HFFc6 (cell line): ENCODE measurements around the gene MPZL3. TPM values are rescaled to one million over a fixed set of nuclear protein-coding genes. Genes with fewer than 3 reads are reported as not detected.
A peak's percentile ranks its signal among the peaks of the same experiment; 100 is the strongest.

Source experiments
- DNase-seq: peaks from one replicate; pipeline ENCODE4 v3.0.0-alpha.2; 2018
- H3K27ac Mint-ChIP-seq: 2 replicates; pipeline ENCODE4 v1.8.0; 2020; ENCODE audit warnings: mild to moderate bottlenecking, mixed read lengths
- H3K27me3 Mint-ChIP-seq: 2 replicates; pipeline ENCODE4 v1.8.0; 2021; ENCODE audit warnings: mild to moderate bottlenecking, moderate library complexity, mixed read lengths; ENCODE audit not compliant: insufficient read depth
- H3K36me3 Mint-ChIP-seq: 2 replicates; pipeline ENCODE4 v1.8.0; 2021; ENCODE audit warnings: low read depth, mixed read lengths
- H3K4me1 Mint-ChIP-seq: 2 replicates; pipeline ENCODE4 v1.8.0; 2020; ENCODE audit warnings: low read depth, mixed read lengths
- H3K4me3 Mint-ChIP-seq: 2 replicates; pipeline ENCODE4 v1.8.0; 2020; ENCODE audit warnings: mild to moderate bottlenecking, moderate library complexity, mixed read lengths
- H3K9me3 Mint-ChIP-seq: 2 replicates; pipeline ENCODE4 v1.8.0; 2020; ENCODE audit warnings: mild to moderate bottlenecking, mixed read lengths
- total RNA-seq, 6 experiments: library from RNA; stranded (reverse); fragmentation: NEBNext Ultra II Directional; extraction: Animal tissue kit (Norgen Biotek cat#: 25700); gene quantifications; 2 replicates in 1 of 6; 3 replicates in 5 of 6; pipeline ENCODE4 v1.2.3, GENCODE V29; 2021
- TF ChIP-seq, protein P1 (sequence below): fragments of 200-600 bp; sonication (generic); IDR thresholded peaks from 2 replicates; pipeline ENCODE4 v1.5.0; 2021; ENCODE audit warnings: antibody characterized with exemption, mild to moderate bottlenecking

The MPZL3 gene
- total RNA-seq, 6 experiments from 2014 or later: 0.21 to 0.33 TPM; not detected in 4

DNA sequence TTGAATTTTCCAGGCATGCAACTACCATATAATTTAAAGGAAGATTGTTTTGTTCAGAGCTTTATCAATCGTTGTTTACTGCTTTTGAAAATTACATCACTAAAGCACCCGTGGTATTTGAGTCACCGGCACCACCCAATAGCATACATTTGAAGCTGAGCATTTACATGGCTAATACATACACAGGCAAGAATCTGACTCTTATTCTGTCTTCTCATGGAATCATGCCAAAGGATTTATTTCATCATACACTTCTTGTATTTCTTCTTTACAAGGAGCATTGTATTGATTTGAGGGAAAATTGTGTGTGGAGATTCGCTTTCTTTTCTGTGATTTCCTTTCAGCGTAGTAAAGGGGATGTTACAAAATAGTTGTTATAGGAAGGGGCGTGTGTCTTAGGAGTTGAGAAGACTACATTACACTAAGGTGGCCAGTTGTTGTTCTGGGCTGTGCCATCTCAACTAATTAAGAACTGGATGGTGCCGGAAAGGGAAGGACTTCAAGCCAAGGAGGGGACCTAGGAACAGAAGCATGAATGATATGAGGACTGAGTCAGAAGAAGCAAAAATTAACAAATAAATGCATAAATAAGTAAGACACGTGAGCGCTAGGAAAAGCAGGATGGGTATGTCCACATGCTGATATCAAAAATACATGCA, 39.4 kb upstream of the MPZL3 start:
- H3K9me3 Mint-ChIP-seq: peaks cover 3% of the 10 kb centered on the region; the same call in 1 of the 2 replicates

GRCh38 chr11:118290923-118291322, 38.8 kb upstream of the MPZL3 start:
- Mint-ChIP-seq H3K4me1 (no peaks in the 10 kb centered on the region), H3K27ac (no peak overlapping the region), H3K36me3 (no peaks in the 10 kb centered on the region), H3K9me3 (peaks cover 3% of the 10 kb centered on the region; the same call in 1 of the 2 replicates), H3K27me3 (peaks cover 31% of the 10 kb centered on the region), H3K4me3 (no peak overlapping the region)
- DNase-seq: peak; percentile 12
- TF ChIP-seq, protein P1, sequence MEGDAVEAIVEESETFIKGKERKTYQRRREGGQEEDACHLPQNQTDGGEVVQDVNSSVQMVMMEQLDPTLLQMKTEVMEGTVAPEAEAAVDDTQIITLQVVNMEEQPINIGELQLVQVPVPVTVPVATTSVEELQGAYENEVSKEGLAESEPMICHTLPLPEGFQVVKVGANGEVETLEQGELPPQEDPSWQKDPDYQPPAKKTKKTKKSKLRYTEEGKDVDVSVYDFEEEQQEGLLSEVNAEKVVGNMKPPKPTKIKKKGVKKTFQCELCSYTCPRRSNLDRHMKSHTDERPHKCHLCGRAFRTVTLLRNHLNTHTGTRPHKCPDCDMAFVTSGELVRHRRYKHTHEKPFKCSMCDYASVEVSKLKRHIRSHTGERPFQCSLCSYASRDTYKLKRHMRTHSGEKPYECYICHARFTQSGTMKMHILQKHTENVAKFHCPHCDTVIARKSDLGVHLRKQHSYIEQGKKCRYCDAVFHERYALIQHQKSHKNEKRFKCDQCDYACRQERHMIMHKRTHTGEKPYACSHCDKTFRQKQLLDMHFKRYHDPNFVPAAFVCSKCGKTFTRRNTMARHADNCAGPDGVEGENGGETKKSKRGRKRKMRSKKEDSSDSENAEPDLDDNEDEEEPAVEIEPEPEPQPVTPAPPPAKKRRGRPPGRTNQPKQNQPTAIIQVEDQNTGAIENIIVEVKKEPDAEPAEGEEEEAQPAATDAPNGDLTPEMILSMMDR: peak; percentile 51; the same call in 1 of the 2 replicates

More for the DNA sequence above, 39.4 kb upstream of the MPZL3 start:
- Mint-ChIP-seq H3K27ac (no peak overlapping the region), H3K4me1 (no peaks in the 10 kb centered on the region), H3K36me3 (no peaks in the 10 kb centered on the region), H3K4me3 (no peak overlapping the region), H3K27me3 (peaks cover 34% of the 10 kb centered on the region)
- DNase-seq: no peak
- TF ChIP-seq, protein P1: no peak

GRCh38 chr11:118289401-118289800, 37.2 kb upstream of the MPZL3 start:
- H3K4me1 Mint-ChIP-seq: no peaks in the 10 kb centered on the region
- no peaks in the 10 kb centered on the region for H3K36me3 Mint-ChIP-seq
- H3K27ac Mint-ChIP-seq: no peak overlapping the region
- peaks cover 28% of the 10 kb centered on the region for H3K27me3 Mint-ChIP-seq
- peaks cover 3% of the 10 kb centered on the region; the same call in 1 of the 2 replicates for H3K9me3 Mint-ChIP-seq
- H3K4me3 Mint-ChIP-seq: no peak overlapping the region
- TF ChIP-seq, protein P1: no peak
- no peak for DNase-seq

DNA sequence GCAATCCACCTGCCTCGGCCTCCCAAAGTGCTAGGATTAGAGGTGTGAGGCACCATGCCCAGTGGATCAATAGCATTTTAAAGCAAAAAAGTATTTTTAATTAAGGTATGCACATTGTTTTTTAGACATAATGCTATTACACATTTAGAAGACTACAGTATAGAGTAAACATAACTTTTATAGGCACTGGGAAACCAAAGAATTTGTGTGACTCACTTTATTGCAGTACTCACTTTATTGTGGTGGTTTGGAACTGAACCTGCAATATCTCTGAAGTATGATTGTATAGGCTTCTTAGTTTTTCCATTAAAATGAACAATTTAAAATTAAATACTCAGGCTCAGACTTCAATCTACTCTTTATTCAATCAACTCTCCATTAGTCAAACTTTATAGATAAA, 34.8 kb upstream of the MPZL3 start:
- TF ChIP-seq, protein P1: no peak
- Mint-ChIP-seq H3K27ac (no peak overlapping the region), H3K36me3 (no peaks in the 10 kb centered on the region), H3K4me3 (no peak overlapping the region), H3K27me3 (peaks cover 24% of the 10 kb centered on the region), H3K9me3 (peaks cover 3% of the 10 kb centered on the region; the same call in 1 of the 2 replicates), H3K4me1 (no peaks in the 10 kb centered on the region)
- DNase-seq: peak; percentile 37

DNA sequence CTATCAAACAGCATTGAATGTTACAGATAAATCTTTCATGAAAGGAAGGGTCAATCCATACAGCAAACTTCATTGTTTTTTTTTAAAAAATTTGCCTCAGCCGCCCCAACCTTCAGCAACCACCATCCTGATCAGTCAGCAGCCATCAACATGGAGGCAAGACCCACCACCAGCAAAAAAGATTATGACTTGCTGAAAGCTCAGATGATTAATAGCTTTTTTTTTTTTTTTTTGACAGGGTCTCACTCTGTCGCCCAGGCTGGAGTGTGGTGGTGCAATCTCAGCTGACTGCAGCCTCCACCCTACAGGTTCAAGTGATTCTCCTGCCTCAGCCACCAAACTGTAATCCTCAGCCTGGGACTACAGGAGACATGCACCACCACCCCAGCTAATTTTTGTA, 34.4 kb upstream of the MPZL3 start:
- Mint-ChIP-seq H3K27ac (no peak overlapping the region), H3K36me3 (no peaks in the 10 kb centered on the region), H3K27me3 (peaks cover 25% of the 10 kb centered on the region), H3K4me3 (no peak overlapping the region), H3K9me3 (peaks cover 3% of the 10 kb centered on the region; the same call in 1 of the 2 replicates), H3K4me1 (no peaks in the 10 kb centered on the region)
- DNase-seq: no peak
- TF ChIP-seq, protein P1: no peak
